NOMO-1 (cell line): Measurements from ENCODE around the gene METTL8.

Experiments used
- DNase-seq, 2 experiments: peaks; one replicate each; lab custom pipeline; 2025; ENCODE audit not compliant: unreplicated experiment in 2 of 2; lab: John Stamatoyannopoulos, UW

Gene METTL8

DNA sequence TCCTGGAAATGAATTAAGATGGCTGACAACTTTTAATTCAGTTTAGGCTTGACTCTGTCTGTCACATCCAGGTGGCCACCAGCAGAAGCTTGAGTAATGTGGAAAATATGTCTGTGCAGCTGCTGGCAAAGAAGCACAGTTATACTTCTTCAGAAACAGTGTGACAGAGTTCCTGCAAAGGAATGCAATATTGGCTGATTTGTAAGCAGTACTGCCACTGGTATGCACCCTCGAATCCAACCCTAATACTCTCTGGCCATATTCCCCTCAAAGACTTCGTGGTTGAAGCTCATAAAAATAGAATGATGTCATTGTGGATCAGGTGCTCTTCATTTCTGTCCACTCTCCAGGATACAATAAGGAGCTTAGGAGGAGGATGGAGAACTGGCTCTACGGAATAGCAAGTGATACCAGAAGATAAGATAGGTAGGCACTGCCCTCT lies 86.2 kb downstream of the METTL8 start:
- DNase-seq, result peak in 1 of 2 experiments; percentile 27

DNA sequence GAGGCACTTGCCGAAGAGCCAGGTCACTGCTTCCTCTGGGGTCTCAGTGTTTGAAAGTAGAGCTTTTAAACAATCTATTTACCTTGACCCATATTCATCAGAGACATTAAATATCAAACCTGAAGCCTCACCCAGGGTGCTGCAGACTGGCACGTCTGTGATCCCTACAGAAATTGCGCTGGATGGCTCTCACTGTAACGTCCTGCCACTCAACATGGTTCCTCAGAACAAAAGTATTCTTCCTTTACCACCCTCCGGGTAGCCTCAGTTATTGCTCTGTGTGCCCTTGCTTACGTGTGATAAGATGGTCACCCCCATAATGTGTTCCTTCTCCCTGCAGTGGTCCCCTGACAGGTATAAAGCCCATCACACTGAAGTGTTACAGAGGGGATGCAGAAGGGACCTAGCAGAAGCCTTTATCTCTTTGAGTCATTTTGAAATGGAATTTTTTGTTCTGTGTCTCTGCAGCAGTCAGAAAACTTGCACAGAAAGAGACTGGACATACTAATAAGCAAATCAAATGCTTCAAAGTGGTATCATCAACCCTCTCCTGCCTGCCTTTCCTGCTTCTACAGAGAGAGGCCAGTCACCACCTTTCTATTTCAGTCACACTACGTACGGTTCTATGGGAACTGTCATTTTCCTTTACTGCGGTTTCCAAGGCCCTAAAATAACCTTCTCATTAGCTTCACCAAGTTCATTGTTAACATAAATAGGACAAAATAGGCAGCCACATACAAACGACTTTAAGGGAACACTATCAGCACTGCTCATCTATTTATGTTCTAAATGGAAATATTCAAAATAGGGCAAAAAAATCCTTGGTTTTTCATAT lies 86.8 kb downstream of the METTL8 start:
- DNase-seq, result no peak

DNA sequence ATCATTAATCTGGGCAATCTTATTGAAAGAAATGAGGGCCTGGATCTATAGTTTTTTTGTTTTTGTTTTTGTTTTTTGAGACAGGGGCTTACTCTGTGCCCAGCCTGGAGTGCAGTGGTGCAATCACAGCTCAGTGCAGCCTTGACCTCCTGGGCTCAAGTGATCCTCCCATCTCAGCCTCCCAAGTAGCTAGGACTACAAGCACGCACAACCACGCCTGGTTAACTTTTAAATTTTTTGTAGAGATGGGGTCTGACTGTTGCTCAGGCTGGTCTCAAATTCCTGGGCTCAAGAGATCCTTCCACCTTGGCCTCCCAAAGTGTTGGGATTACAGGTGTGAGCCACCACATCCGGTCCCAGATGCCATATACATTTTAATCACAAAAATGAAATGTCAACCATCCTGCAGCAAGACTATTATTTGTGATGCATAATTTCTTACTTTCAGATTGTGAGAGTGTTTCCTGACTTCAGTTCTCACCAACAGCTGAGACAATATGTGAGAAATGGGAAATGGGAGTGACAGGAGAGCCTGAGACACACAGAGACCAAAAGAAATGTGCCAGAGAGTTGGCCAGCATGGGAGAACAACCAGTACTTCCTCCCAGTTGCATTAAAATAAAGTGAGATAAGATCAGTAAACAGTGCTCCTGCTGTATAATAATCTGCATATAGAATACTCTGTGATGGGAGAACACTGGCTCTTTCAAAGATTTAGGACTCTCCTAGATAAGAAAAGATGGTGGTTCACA lies 87.6 kb downstream of the METTL8 start:
- no peak for DNase-seq

- DNase-seq, result no peak
Measured at GRCh38 chr2:171344182-171344581, 89.6 kb downstream of the METTL8 start.

GRCh38 chr2:171342067-171342413 lies 91.8 kb downstream of the METTL8 start:
- DNase-seq, result no peak

- no peak for DNase-seq
Measured at GRCh38 chr2:171341394-171342066, 92.3 kb downstream of the METTL8 start.

DNA sequence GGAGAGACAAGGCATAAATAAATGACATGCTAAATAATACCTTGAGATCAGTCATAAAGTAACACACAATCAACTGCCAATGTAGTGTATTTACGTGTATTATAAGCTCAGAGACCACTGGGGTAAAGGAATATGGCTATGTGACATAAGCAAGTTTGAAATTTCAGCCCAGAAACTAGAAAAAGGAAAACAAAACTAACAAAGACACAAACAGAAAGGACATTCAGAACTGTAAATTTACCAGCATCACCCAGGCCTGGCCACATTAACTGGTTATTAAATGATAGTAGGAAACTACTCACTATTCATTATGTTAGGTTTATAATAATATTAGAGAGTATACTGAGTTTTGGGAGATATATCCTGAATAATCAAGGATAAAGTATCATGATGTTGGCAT lies 98.8 kb downstream of the METTL8 start:
- no peak for DNase-seq

DNA sequence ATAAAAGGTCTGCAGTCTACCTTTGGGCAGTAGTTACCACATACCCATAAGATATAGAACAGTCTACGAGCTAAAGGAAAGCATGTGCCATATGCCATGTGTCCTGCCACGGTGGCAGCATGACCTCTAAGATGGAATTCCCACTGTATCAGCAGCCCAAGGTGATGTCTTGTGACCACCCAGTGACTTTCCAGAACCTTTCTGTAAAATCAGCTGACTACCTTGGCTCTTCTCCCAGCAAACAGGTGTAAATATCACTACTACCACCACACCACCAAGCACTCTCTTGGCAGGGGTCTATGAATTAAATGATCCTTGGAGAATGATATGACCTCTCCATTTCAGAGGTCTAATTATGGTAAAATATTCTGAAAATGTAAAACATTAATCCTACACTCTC lies 99.6 kb downstream of the METTL8 start:
- no peak for DNase-seq

DNA sequence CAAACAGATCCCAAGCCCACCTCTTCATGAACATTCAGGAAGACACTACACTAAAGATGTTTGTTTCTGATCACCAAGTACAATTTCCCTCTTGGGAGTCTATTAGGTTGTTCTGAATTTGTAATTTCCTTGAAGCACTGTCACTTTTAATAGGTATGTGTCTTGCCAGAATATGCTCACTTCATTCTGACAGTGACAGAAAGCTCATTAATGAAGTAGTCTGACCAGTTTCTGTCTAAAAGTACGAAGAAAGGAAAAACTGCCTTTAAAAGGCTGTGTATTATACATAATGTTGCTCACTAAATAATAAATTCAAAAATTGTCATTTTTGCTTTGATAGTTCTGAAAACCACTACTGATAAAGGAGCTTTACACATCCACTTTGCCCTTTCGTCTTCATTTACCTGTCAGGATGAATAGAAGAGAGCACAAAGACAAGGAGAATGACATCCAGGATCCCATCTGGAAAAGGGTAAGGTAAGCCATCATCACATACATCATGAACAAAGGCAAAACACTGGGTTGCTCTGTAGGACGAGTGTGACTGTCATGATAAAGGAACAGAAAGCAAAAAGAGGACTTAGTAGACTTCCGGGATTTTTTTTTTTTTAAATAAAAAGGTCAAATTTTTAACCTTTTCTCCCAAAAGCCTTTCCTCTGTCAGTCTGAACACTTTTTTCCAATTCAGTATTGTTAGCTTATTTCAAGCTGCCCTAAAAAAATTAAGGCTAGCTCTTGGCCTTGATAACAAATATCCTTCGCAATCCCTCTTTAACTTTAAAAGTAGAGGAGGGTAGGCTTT lies 103.4 kb downstream of the METTL8 start:
- DNase-seq, result peak in 1 of 2 experiments; percentile 23

- DNase-seq, result no peak
Measured at GRCh38 chr2:171327043-171327496, 106.7 kb downstream of the METTL8 start.

GRCh38 chr2:171325886-171326585 lies 107.8 kb downstream of the METTL8 start:
- DNase-seq, result no peak

DNA sequence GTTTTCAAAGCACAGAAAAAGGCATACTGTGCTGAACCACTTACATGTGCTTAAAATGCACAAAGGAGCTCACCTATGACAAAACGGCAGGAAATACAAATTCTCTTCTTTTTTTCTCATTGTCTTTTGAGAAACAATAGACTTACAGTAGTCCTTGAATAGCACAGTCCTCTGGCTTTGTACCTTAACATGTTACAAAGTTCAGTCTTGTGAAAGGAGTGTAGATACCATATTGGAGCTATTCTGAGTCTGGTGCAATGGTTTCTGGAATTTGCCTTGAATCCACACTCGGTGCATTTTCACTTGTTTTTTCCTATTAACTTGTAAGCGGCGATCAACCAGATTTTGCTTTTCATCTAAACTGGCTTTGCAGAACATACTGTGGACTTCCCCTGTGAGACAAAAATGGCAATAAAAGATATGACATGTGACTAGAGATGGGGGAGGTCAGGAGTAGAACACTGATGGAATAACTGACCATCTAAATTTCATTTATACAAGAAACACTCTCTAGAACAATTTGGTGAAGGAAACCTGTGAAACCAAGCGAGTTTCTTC lies 109.7 kb downstream of the METTL8 start:
- no peak for DNase-seq

DNA sequence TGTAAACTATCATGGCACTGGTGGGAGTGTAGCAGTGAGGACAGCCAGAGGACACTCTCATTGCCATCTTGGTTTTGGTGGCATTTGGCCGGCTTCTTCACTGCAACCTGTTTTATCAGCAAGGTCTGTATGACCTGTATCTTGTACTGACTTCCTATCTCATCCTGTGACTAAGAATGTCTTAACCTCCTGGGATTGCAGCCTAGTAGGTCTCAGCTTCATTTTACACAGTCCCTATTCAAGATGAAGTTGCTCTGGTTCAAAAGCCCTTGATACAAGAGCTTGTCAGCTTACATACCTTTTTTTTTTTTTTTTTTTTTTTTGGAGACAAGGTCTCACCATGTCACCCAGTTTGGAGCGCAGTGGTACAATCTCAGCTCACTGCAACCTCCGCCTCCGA lies 110.9 kb downstream of the METTL8 start:
- DNase-seq, result no peak

GRCh38 chr2:171320731-171321130 lies 113.1 kb downstream of the METTL8 start:
- DNase-seq, result no peak

DNA sequence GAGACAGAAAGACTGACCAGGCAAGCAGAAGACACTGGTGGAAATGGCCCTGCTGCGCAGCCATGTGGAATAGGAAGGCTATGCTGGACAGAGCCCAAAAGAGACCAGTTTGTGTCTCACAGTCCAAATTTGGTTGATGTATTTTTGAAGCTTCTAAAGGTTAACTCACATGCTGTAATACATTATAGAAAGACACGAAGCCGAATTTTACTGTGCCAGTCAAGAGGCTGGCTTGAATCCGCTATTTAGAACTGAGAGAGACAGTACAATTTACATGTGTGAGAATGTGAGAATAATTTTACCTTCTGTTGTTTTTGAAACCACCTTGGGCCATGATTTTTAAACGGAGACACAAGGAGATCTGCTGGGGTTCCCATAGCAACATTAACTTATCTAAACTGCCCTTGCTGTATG lies 113.6 kb downstream of the METTL8 start:
- no peak for DNase-seq

- DNase-seq, result no peak
Measured at GRCh38 chr2:171319164-171319810, 114.5 kb downstream of the METTL8 start.

- DNase-seq, result no peak
Measured at GRCh38 chr2:171318463-171318934, 115.3 kb downstream of the METTL8 start.

- DNase-seq, result no peak
Measured at GRCh38 chr2:171317492-171318125, 116.2 kb downstream of the METTL8 start.
